GM06990 (cell line): ENCODE measurements around the gene FBLN7.

ENCODE experiments used
- DNase-seq: peaks from one replicate; pipeline ENCODE4 v3.0.0-alpha.2; 2011; ENCODE audit not compliant: insufficient read length; ENCODE audit errors: extremely low read depth
- H3K27me3 ChIP-seq: replicated peaks from 2 replicates; pipeline ENCODE4 v1.6.0; 2011; ENCODE audit warnings: low read length; ENCODE audit not compliant: control insufficient read depth, insufficient read depth
- H3K36me3 ChIP-seq: 2 replicates; pipeline ENCODE4 v1.5.1; 2011; ENCODE audit warnings: low read length; ENCODE audit not compliant: control insufficient read depth, insufficient read depth
- H3K4me3 ChIP-seq: replicated peaks from 2 replicates; pipeline ENCODE4 v1.5.1; 2011; ENCODE audit warnings: low read depth, mild to moderate bottlenecking, control low read depth, low read length
- CTCF ChIP-seq: IDR thresholded peaks from 2 replicates; pipeline ENCODE4 v1.5.1; 2011; ENCODE audit warnings: low read length, control low read depth, mild to moderate bottlenecking, inconsistent platforms; ENCODE audit not compliant: insufficient read depth, poor library complexity, severe bottlenecking

FBLN7 gene

GRCh38 chr2:112144966-112145365 lies 6.8 kb downstream of the FBLN7 start:
- Histone ChIP-seq H3K4me3 (no peak overlapping the region), H3K27me3 (no peaks in the 10 kb centered on the region; the same call in 1 of the 2 replicates), H3K36me3 (no peaks in the 10 kb centered on the region)
- no peak for DNase-seq
- TF ChIP-seq CTCF: no peak

- Histone ChIP-seq H3K27me3 (no peaks in the 10 kb centered on the region), H3K4me3 (no peak overlapping the region), H3K36me3 (no peaks in the 10 kb centered on the region)
- no peak for DNase-seq
- no peak for TF ChIP-seq CTCF
Measured at GRCh38 chr2:112147382-112148168, 9.4 kb downstream of the FBLN7 start.

- Histone ChIP-seq H3K4me3 (no peak overlapping the region), H3K27me3 (no peaks in the 10 kb centered on the region), H3K36me3 (no peaks in the 10 kb centered on the region)
- no peak for DNase-seq
- TF ChIP-seq CTCF: no peak
Measured at GRCh38 chr2:112148477-112148876, 10.3 kb downstream of the FBLN7 start.

- no peaks in the 10 kb centered on the region for H3K27me3 ChIP-seq
- TF ChIP-seq CTCF: no peak
Measured at GRCh38 chr2:112149194-112149593, 11.0 kb downstream of the FBLN7 start.

GRCh38 chr2:112149866-112150435 lies 11.8 kb downstream of the FBLN7 start:
- H3K27me3 ChIP-seq: no peaks in the 10 kb centered on the region
- no peak overlapping the region for H3K4me3 ChIP-seq
- TF ChIP-seq CTCF: no peak
- H3K36me3 ChIP-seq: no peaks in the 10 kb centered on the region
- DNase-seq: no peak

More at GRCh38 chr2:112149194-112149593, 11.0 kb downstream of the FBLN7 start:
- Histone ChIP-seq H3K4me3 (no peak overlapping the region), H3K36me3 (no peaks in the 10 kb centered on the region)
- no peak for DNase-seq
